Stimulated activated CD4-positive, alpha-beta T cell treated with anti-CD3 and anti-CD28 coated beads, Interleukin-2, amount 100 ng/mL, for 24 hours (primary cell): ENCODE results near the gene ATG4D.

Experiments
- DNase-seq, 2 donors: peaks; one replicate each; pipeline ENCODE4 v3.0.0-alpha.2; 2020

The ATG4D gene

DNA sequence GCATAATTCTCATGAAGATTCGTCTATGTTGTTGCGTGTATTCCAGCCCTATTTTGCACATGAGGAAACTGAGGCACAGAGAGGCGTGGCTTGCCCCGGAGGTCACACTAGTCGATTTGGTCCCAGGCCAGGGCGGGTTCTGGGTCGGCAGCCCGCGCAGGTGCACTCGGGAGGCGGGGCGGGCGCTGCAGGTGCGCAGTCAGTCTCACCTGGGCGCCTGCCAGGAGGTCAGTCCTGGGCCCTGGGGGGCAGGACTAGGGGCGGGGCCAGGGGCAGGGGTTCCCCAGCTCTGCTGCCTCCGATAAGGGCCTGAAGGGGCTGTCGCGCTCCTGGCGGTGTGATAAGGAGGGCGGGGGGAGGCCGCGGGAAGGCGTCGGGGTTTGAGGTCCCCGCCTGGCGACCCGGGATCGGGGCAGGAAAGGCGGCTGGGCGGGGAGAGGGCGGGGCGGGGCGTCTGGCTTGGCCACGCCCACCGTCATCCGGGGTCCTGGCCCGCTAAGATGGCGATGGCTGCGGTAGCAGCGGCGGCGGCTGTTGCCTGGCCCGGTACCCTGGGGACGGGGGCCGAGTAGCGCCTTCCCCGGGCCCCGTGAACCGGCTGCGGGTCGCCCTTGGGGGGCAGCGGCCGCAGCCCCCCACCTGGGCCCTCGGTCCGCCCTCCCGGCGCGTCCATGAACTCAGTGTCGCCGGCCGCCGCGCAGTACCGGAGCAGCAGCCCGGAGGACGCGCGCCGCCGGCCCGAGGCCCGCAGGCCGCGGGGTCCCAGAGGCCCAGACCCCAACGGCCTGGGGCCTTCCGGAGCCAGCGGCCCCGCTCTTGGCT is at the start of gene ATG4D:
ATG4D (plus strand) TSS at position 485 of the 822 bp plus-strand sequence; CDS start at position 672, 187 bp downstream.
- DNase-seq = peak; percentile 82 to 84

DNA sequence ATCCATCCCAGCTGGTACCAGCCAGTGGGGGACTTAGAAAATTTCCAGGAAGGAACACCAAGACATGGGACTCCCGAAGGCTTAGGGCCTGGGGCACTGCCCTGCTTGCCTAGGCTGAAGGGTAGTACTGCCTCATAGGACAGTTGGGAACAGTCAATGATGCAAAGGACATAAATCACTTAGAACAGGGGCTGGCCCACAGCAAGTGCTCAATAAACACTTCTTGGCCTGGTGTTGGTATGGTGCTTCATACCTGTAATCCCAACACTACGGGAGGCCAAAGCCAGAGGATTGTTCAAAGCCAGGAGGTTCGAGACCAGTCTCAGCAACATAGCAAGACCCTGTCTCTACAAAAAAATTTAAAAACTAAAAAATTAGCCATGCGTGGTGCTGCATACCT is 46.3 kb upstream of the ATG4D start:
- no peak for DNase-seq

DNA sequence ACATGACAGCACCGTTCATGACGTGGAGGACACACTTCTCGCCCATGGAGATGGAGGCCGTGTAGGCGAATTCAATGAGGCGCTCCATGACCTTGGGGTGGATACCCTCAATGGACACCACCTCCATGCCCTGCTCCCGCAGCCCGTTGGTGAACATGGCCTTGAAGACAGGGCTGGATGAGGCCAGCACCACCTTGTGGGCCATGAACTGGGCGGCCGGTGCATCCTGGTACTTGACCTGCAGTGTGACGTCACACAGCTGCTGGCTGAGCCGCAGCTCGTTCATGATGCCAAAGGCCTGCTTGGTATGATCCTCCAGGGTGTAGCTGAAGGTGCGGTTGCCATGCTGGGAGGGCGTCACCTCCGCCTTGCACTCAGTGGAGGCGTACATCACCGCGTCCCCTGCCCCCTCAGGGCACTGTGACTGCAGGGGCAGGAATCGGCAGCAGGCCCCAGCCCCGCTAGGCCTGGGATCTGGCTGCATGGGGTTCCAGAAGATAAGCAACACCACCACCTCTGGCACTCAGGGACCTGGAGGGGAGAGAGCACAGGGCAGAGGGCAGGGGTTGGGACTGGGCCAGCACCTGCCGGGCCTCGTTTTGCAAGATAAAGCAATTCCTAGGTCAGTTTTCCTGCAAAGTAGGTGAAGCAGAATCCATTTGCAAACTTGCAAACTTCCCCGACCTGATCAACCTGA is 44.0 kb upstream of the ATG4D start:
- no peak for DNase-seq

DNA sequence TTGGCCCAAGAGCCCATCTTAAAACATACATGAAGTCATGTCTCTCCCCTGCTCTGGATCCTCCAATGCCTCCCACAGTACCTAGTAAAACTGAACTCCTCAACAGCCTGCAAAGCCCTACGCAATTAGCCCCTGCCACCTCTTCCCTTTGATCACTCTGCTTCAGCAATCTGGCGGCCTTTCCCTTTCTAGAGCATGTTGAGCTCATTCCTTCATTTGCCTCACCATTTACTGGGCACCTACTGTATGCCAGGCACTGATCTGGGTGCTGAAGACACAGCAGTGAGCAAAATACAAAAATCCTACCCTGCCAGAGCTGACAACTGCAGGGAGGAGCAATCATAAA is 43.5 kb upstream of the ATG4D start:
- no peak for DNase-seq

DNA sequence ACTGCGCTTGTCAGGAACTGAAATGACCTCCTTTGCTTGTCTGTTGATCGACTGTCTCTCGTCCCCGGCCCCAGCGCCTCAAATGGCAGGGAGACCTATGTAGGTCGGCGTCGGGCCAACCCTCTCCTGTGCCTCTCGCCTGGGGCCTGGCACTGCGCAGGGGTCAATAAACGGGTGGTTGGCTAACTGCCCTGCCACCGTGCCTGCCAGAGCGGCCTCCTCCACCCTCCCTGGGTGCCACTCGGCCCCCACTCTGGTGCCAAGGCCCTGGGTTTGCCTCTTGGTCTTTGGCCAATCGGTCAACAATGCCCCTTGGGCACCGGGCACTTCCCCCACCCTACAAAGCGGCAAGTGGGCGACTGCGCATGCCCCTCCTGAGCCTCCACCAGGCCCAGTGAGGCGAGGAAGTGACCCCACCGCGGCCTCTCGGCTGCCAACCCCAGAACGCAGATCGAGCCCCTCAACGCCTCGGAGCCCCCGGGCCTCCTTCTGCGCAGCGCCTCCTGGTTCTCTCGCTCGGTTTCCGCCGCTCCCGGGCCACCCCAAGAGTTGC is 41.7 kb upstream of the ATG4D start:
- peak; percentile 60 to 63 for DNase-seq

DNA sequence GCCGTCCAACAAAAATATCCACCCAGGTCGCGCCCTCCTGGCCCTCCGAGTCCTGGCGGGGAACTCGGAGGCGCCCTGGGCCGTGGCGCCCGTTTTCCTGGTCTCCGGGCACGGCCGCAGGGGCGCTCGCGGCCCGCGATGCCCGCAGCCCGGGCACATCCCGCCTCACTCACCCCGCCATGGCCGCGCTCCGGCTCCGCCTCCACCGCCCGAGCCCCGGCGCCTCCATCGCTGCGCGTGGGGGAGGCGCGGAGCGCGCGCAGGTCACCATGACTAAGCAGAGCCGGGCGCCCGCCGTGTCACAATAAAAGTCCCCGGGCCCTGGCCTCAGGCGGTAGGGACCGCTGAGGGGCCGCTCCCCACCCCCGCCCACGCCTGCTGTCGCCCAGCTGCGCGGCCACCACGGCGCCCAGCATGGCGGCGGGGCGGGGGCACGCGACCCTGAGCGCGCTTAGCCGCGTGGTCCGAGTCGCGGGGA is 41.1 kb upstream of the ATG4D start:
- DNase-seq = peak; percentile 89 to 93

DNA sequence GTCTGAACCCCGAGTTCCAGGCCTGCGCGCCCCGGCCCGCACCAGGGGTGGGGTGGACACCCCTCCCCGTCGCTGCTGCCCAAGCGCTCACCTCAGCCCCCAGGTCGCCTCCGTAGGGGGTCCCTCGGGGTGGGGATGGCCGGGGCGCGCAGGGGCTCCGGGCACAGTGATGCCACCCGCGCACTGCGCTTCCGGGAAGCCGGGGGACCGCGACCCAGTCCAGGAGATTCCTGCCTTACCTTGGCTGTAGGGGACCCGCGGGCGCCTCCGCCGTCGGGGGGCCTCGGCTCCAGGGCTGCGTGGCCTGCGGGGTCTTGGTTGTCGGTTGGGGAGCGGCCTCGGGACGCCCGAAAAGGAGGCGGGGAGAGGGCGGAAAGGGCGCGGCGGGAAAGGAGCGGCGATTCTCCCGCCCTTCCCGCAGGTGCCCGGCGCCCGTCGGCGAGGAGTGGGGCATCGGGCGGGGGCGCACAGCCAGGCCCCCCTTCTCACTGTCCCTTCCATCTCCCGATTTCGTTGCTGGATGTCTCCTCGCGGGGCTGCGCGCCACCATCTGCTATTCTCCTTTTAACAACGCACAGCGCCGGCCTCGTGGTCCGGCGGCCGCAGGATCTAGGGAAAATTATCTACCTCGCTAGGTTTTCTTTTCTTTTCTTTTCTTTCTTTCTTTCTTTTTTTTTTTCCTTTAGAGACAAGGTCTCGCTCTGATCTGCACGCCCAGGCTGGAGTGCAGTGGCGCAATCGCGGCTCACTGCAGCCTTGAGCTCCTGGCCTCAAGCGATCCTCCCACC is 40.5 kb upstream of the ATG4D start, which contains the start of gene KEAP1:
KEAP1 (minus strand) TSS at position 355 of the 788 bp plus-strand sequence. CDS start 3,323 bp downstream, outside the sequence.
- peak; percentile 52 to 55 for DNase-seq

DNA sequence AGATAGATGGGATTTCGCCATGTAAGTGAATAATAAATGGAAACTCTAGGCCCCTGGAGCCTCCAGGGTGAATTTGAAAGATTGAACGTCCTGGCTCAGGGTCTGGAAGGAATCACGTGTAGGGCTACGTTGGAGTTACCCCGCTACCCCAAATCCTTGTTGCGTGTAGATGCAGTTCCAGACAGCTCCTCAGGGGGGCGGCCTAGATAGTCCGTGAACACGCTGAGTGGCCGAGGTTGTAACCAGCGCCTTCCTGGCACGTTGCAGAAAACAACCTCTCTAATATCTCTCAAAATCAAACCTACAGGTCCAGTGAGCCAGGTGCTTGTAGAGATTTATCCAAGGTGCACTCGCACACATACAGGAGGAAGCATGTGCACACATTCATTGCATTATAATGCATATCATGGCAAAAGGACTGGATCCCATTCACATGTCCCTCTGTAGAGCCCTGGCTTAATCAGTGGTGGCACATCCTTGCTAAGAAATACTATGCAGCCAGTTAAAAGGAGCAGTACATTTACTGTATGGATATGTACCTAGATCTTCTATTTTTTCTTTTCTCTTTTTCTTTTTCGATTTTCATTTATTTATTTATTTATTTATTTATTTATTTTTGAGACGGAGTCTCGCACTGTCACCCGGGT is 38.0 kb upstream of the ATG4D start:
- DNase-seq = peak; percentile 89 to 91

DNA sequence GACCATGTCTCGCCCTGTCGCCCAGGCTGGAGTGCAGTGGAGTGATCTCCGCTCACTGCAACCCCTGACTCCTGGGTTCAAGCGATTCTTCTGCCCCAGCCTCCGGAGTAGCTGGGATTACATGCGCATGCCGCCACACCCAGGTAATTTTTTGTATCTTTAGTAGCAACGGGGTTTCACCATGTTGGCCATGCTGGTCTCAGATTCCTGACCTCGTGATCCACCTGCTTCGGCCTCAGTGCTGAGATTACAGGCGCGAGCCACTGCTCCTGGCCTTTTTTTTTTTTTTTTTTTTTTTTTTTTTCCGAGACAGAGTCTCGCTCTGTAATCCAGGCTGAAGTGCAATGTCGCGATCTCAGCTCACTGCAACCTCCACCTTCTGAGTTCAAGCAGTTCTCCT is 35.7 kb upstream of the ATG4D start:
- no peak for DNase-seq

DNA sequence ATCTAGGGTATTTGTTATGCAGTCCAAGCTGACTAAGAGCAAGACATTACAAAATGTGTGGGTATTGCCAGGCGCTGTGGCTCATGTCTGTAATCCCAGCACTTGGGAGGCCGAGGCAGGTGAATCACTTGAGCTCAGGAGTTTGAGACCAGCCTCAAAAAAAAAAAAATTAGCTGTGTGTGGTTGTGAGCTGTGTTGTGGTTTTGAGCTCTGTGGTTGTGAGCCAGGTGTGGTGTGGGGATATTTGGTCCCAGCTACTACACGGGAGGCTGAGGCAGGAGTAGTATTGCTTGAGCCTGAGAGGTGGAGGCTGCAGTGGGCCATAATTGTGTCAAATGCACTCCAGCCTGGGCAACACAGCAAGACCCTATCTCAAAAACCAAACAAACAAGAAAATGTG is 35.0 kb upstream of the ATG4D start:
- DNase-seq = no peak

DNA sequence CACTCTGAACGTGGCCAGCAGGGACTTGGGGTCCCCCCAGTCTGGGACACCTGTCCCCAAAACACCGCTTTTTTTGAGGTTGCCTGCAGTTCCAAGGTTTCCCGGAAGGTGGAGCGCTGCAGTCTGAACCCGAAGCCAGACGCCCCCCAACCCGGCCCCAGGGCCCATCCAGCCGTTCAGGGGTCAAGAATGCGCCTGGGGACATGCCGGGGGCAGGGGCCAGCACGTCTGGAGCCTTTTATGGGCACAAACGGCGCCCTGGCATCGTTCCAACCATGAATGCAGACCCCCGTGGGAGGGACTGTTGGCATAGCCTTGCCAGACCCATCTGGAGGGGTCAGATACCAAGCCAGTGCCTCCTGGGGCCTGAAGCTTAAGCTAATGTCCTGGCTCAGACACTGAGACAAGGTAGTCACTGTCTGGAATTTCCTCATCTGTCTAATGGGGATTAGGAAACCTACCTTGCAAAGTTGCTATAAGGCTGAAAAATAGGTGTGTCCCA is 33.4 kb upstream of the ATG4D start:
- DNase-seq = peak; percentile 74 to 76

DNA sequence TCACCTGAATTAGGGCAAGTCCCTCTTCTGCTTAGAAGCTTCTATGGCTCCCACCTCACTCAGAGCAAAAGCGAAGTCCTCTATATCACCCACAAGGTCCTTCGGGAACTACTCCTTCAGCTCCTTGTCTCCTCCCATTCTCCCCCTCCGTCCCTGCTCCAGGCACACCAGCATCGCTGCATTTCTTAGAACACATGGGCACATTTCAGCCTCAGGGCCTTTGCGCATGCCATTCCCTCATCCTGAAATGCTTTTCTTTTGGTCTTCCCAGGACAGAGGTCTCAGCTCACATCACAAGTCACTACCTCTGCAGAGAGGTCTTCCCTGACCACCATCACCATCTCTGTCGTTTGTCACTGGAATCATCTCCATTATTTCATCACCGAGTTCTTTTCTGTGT is 30.5 kb upstream of the ATG4D start:
- no peak for DNase-seq

DNA sequence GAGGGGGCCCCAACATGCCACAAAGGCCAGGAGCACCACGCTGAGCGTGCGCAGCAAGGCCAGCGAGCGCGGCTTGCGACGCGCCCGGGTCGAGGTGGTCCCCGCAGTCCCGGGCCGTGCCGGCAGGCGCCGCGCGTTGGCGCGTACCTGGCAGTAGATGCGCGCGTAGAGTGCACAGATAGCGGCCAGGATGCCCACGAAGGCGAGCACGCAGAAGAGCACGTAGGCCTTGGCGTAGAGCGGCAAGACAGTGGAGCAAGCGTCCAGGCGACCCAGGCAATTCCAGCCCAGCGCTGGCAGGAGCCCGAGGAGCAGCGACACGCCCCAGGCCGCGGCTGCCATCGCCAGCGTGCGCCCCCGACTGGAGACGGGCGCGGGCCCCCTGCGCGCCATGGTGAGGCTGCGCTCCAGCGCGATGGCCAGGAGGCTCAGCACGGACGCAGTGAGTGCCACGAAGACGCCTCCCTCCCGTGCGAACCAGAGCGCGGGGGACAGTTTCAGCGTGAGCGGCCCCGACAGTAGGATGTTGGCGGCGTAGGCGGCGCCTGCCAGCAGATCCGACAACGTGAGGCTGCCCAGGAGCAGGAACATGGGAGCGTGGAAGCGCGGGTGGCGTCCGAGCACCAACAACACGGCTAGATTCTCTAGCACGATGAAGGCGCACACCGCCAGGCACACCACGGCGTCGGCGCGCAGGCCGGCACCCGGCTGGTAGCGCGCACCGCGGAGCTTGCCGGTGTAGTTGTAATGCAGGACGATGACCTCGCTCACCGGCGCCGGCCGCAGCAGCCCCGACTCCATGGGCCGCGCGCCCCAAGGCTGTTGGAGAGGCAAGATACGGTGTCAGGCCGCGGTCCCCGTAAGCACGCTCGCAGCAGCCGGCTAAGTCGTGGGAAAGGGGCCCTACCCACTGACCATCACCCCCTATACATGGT is 29.2 kb upstream of the ATG4D start:
- peak; percentile 40 to 57 for DNase-seq

DNA sequence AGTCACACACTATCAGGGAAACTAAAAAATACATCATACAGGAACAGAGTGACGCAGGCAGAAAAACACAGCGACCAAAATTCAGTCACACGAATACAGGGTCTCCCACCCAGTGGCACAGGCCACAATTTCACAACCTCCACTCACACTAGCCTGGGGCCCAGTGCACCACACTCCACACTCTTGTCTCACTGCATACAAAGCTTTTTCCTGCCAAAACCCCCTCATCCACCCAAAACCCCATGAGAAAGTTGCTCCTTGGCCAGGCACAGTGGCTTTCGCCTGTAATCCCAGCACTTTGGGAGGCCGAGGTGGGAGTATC is 27.7 kb upstream of the ATG4D start:
- DNase-seq = no peak

DNA sequence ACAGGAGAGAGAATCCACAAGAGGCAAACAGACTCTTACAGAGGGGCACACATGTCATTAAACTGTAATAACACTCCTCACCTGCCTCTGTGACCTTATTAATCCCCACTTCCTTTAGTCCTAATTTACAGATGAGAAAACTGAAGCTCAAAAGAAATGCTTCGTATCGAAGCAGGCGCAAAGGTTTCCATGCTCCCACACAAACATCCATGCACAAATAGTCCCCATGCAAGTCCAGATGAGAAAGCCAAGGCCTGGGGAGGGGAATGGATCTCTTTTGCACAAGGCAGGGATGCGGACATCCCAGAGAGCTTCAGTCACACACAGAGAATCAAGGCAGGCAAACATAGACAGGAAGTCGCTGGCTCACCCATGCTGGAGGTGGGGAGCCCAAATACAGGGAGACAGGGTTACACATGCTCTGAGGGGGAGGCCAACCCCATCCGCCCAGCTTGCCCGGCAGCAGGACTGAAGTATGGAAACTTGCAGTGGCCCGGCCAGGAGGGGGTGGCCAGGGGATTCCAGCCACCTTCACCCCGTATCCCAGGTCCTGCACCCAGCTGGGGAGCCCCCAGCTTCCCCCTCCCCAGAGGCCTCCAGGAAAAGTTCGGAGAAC is 26.9 kb upstream of the ATG4D start:
- DNase-seq = no peak

DNA sequence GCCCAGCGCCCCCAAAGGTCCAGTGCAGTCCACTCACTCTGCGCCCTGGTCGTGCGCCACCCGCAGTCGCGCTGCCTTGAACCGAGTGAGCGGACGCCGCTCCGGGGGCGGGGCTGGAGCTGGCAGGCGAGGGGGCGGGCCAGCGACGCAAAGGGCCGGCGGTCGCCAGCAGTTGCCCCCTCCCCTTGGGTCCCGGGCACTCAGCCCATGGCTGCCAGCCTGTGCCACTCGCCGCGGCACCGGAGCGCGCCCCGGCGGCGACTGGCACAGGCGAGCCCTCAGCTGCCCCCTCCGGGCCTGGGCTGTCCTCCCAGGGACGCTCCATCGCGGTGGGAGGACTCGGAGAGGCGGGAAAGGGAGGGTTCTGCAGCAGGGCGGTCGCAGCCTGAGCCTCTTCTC is 26.3 kb upstream of the ATG4D start, which contains the start of gene S1PR5:
S1PR5 (minus strand) TSS at position 87 of the 399 bp plus-strand sequence. CDS start 2,436 bp downstream, outside the sequence.
- no peak for DNase-seq

DNA sequence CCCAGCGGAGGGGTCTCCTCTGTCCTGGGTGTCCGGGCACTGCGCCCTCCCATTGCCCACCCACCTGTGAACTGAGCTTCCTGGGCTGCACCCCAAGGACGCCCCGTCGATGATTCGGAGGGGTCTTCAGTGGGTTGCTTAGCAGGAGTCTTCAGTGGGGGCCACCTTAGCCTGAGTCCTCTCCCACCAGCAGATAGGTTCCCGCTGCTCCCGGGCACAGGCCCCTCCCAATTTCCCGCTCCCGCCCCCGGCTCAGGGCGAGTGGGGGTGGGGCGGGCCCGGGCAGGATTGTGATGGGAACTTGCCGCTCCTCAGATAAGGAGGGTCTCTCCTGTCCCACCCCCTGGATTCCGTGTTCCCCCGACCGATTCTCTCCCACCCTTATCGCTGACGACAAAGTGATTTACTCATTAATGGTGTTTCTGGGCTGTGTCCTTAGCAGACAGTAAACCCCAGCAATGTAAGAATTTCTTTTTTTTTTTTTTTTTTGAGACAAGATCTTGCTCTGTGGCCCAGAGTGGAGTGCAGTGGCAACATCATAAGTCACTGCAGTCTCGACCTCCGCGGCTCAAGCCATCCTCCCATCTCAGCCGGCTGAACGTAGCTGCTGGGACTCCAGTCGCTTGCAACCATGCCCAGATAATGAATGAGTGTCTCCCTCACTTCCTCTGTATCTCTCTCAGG is 25.8 kb upstream of the ATG4D start:
- no peak for DNase-seq

DNA sequence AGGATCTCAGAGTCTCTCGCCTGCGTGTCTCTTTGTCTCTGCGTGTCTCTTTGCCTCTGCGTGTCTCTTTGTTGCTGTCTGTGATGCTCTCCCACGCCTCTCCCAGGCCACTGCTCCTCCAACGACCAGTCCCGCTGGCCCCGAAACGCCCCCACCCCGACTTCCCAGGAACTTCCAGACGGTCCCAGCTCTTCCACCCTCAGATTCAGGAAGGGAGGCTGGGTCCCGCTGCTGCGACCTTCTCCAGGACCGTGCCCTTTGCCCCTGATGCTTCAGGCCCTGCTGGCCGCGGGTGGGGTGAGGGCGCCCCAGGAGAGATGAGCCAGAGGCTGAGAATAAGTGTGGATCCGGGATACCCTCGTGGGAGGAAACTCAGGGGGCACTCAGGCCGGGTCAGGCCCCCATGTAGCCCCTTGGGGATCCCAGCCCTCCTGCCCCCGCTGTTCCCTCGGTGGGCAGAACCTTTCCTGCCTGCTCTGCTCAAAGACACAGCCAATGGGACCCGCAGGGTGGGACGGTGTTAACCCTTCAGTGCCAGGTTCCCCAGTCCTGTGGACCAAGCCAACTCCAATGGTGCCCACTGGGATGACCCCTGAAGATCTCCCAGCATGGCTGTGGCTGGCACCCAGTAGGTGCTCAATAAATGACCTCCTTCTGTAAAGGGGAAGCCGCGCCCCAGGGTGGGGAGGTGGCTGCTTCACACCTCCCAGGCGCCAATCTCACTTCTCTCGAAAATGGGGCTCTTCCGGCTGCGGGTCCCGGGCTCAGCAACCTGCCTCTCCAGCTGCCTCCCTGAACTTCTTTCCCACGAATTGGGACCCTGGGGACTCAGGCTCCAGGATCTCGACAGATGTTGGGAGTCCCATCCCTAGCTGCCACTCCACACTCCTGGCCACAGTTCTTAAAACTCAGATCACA is 25.0 kb upstream of the ATG4D start:
- DNase-seq = no peak

DNA sequence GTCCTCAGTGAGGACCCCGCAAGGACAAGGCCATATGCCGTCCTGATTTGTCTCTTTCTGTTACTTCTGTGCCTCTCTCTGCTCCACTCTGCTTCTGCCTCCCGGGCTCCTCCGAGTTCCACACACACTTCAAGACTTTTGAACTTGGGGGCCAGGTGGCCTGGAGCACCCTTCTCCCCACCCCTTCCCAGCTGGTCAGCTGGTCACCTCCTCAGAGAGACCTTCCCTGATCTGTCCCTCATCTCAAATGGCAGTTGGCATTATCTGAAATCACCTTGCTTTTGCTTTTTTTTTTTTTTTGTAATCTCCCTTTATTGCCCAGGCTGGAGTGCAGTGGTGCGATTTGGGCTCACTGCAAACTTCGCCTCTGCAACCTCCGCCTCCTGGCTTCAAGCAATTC is 24.3 kb upstream of the ATG4D start:
- DNase-seq = no peak
